H1 (cell line): ENCODE data around the gene NHEJ1.

Source experiments
- CTCF ChIP-seq, 3 experiments: IDR thresholded peaks; 1 replicate in 2 of 3; 2 replicates in 1 of 3; pipeline versions ENCODE4 v1.5.1 to v1.6.1; 2011; ENCODE audit warnings: low read length in 3 of 3, mild to moderate bottlenecking in 3 of 3, inconsistent platforms in 2 of 3, low read depth in 1 of 3, moderate library complexity in 1 of 3; ENCODE audit not compliant: insufficient read depth in 1 of 3; ENCODE audit errors: control extremely low read depth in 1 of 3
- EGR1 ChIP-seq: IDR thresholded peaks from 2 replicates; pipeline ENCODE4 v1.6.1; 2011; ENCODE audit warnings: low read depth, low read length, borderline replicate concordance
- EP300 ChIP-seq, 2 experiments: IDR thresholded peaks; 1 replicate in 1 of 2; 2 replicates in 1 of 2; pipeline ENCODE4 v1.6.1; 2011 to 2012; ENCODE audit warnings: low read depth in 2 of 2, low read length in 2 of 2, mild to moderate bottlenecking in 2 of 2, borderline replicate concordance in 1 of 2, inconsistent platforms in 1 of 2, moderate library complexity in 1 of 2
- EZH2 ChIP-seq: fragments of 200-600 bp; sonication (generic); IDR thresholded peaks from 2 replicates; pipeline ENCODE4 v1.7.1; 2012; ENCODE audit warnings: low read depth, mild to moderate bottlenecking, moderate library complexity, low read length, inconsistent platforms; ENCODE audit not compliant: severe bottlenecking
- POLR2A ChIP-seq, 2 experiments: IDR thresholded peaks; 1 replicate in 1 of 2; 2 replicates in 1 of 2; pipeline ENCODE4 v1.6.1; 2011; ENCODE audit warnings: low read depth in 2 of 2, low read length in 2 of 2, mild to moderate bottlenecking in 2 of 2; ENCODE audit errors: control extremely low read depth in 1 of 2
- POLR2AphosphoS5 ChIP-seq: IDR thresholded peaks from 2 replicates; pipeline ENCODE4 v1.6.1; 2011; ENCODE audit warnings: low read depth, low read length
- SIN3A ChIP-seq, 2 experiments: IDR thresholded peaks in 1 of 2; conservative IDR thresholded peaks in 1 of 2; 2 replicates each; pipeline ENCODE4 v1.6.1; 2011 to 2012; ENCODE audit warnings: low read length in 2 of 2, improper control_type of control experiment in 1 of 2, low read depth in 1 of 2, mild to moderate bottlenecking in 1 of 2
- YY1 ChIP-seq: IDR thresholded peaks from 2 replicates; pipeline ENCODE4 v1.6.1; 2011; ENCODE audit warnings: low read depth, mild to moderate bottlenecking, low read length
- ZNF274 ChIP-seq: IDR thresholded peaks from 2 replicates; pipeline ENCODE4 v1.7.0; 2012; ENCODE audit warnings: low read length, borderline replicate concordance; ENCODE audit errors: extremely low read depth

- no peak for TF ChIP-seq YY1
- no peak for TF ChIP-seq ZNF274
- no peak for TF ChIP-seq POLR2A (IDR thresholded peaks at IDR 0.05; ENCODE audit: control extremely low read depth in 1 of 2, low read depth in 2 of 2, low read length in 2 of 2)
- no peak for TF ChIP-seq EZH2
- no peak for TF ChIP-seq POLR2AphosphoS5
- TF ChIP-seq CTCF (IDR thresholded peaks at IDR 0.05; ENCODE audit: control extremely low read depth in 1 of 3, insufficient read depth in 1 of 3, low read depth in 1 of 3, low read length in 3 of 3), result no peak
- TF ChIP-seq EGR1, result no peak
- TF ChIP-seq SIN3A (conservative IDR thresholded peaks at IDR 0.05 in 1 of 2, IDR thresholded peaks at IDR 0.05 in 1 of 2; ENCODE audit: low read depth in 1 of 2, low read length in 2 of 2), result no peak
- TF ChIP-seq EP300 (IDR thresholded peaks at IDR 0.05; ENCODE audit: borderline replicate concordance in 1 of 2, low read depth in 2 of 2, low read length in 2 of 2), result no peak
Observed at GRCh38 chr2:219056176-219056895, 104.3 kb downstream of the NHEJ1 start.
